Upper lobe of left lung (tissue), 6 donors: ENCODE data around the gene TBCB. TPM values are rescaled to one million over a fixed set of nuclear protein-coding genes. Genes with fewer than 3 reads are reported as not detected.

ENCODE experiments used
- ATAC-seq, 2 donors: fragments of 200-7000 bp; cut with Tn5 transposase; one replicate each; pipeline ENCODE4 v1.9.1; 2022; ENCODE audit warnings: mild to moderate bottlenecking in 2 of 2, moderate library complexity in 2 of 2; ENCODE audit not compliant: low FRiP score in 2 of 2
- DNase-seq, 2 donors: peaks; one replicate each; pipeline ENCODE4 v3.0.0-alpha.2; 2019 to 2020
- H3K27ac ChIP-seq, 4 donors: fragments of 200-600 bp; sonication (generic); one replicate each; pipeline ENCODE4 v1.5.1; 2016 to 2019
- H3K27me3 ChIP-seq, 4 donors: fragments of 200-600 bp; sonication (generic); one replicate each; pipeline ENCODE4 v1.5.1; 2017 to 2019
- H3K36me3 ChIP-seq, 4 donors: fragments of 200-600 bp; sonication (generic); one replicate each; pipeline ENCODE4 v1.5.1; 2016 to 2019
- H3K4me1 ChIP-seq, 4 donors: fragments of 200-600 bp; sonication (generic); one replicate each; pipeline ENCODE4 v1.5.1; 2018 to 2019
- H3K4me3 ChIP-seq, 4 donors: fragments of 200-600 bp; sonication (generic); one replicate each; pipeline ENCODE4 v1.5.1; 2017 to 2019; ENCODE audit warnings: mild to moderate bottlenecking in 2 of 4, moderate library complexity in 1 of 4
- H3K9me3 ChIP-seq, 4 donors: fragments of 200-600 bp; sonication (generic); one replicate each; pipeline ENCODE4 v1.5.1; 2018 to 2019
- CTCF ChIP-seq, 6 experiments: fragments of 450-650 bp in 4 of 6; fragments of 200-600 bp in 2 of 6; sonication (generic) in 2 of 6; IDR thresholded peaks; one replicate each; pipeline ENCODE4 v1.5.1; 2016 to 2019; ENCODE audit warnings: antibody characterized with exemption in 6 of 6
- EP300 ChIP-seq, 4 donors: sonication (generic); formaldehyde crosslinking; IDR thresholded peaks; one replicate each; pipeline ENCODE4 v1.5.1; 2017; ENCODE audit warnings: antibody characterized with exemption in 4 of 4, control low read depth in 2 of 4
- POLR2A ChIP-seq, 4 donors: fragments of 450-650 bp; IDR thresholded peaks; one replicate each; pipeline ENCODE4 v1.5.1; 2016 to 2017; ENCODE audit warnings: antibody characterized with exemption in 4 of 4, mild to moderate bottlenecking in 2 of 4
- POLR2AphosphoS5 ChIP-seq, 2 donors: sonication (generic); formaldehyde crosslinking; IDR thresholded peaks; one replicate each; pipeline ENCODE4 v1.5.1; 2017; ENCODE audit warnings: antibody characterized with exemption in 2 of 2
- WGBS, 2 donors: methylation state at CpG; one replicate each; pipeline ENCODE4 v1.1.5; 2017 to 2018; 5-methylcytosine and 5-hydroxymethylcytosine counted together
- total RNA-seq, 6 donors: library from RNA; depleted of rRNA in 4 of 6; stranded (reverse); fragments of >200 nt in 4 of 6; gene quantifications; one replicate each; pipeline versions ENCODE4 v1.1.0 to v1.2.1, GENCODE V29; 2016 to 2021
- donor health status: DM: no; HTN: no; CAD: no; lungs with moderate emphysema.
- donor health status: DM: no; HTN: yes; CAD: no; lungs with severe emphysema.

TBCB gene
- total RNA-seq, 6 donors from 2014 or later: 31.4 to 151 (median 109) TPM

- no peaks in the 10 kb centered on the region for H3K9me3 ChIP-seq
- H3K4me1 ChIP-seq: peaks cover 16 to 32% (median 24%) of the 10 kb centered on the region in 4 donors
- DNase-seq (peak; percentile 97 to 99), ATAC-seq (peak; percentile 97 to 98)
- H3K27ac ChIP-seq: peak within 1 kb of the TSS; percentile 81 to 92 (median 90)
- H3K4me3 ChIP-seq: peak within 1 kb of the TSS; percentile 75 to 97 (median 79)
- peaks cover 3 to 70% (median 32%) of the 10 kb centered on the region in 4 donors for H3K36me3 ChIP-seq
- peak in 1 of 6 experiments; percentile 9 for TF ChIP-seq CTCF (IDR thresholded peaks at IDR 0.05)
- peak; percentile 39 to 90 for TF ChIP-seq POLR2AphosphoS5 (IDR thresholded peaks at IDR 0.05)
- peak in 2 of 4 donors; percentile 45 to 75 for TF ChIP-seq POLR2A (IDR thresholded peaks at IDR 0.05)
- TF ChIP-seq EP300 (IDR thresholded peaks at IDR 0.05): no peak
- 0% methylated on average over 57 of the region's 60 CpGs; no CpG with 5 or more reads in 1 of the 2 donors for WGBS, 2 donors
- no peaks in the 10 kb centered on the region for H3K27me3 ChIP-seq
Measured at GRCh38 chr19:36114721-36115452, 381 bp upstream of the TBCB start, which contains the start of gene POLR2I. TSS of gene POLR2I (minus strand) at chr19:36114875. CDS start at chr19:36114856, 19 bp downstream.

- H3K4me3 ChIP-seq: peak overlapping the region in 3 of 4 donors; percentile 75 to 80 (median 78)
- H3K27ac ChIP-seq: peak overlapping the region; percentile 81 to 92 (median 90)
- ATAC-seq: no peak
- H3K9me3 ChIP-seq: no peaks in the 10 kb centered on the region
- 89 to 95% methylated on average over 1 of the region's 1 CpG for WGBS, 2 donors
- no peak for DNase-seq
- peaks cover 3 to 71% (median 31%) of the 10 kb centered on the region in 4 donors for H3K36me3 ChIP-seq
- peaks cover 16 to 32% (median 24%) of the 10 kb centered on the region in 4 donors for H3K4me1 ChIP-seq
- H3K27me3 ChIP-seq: no peaks in the 10 kb centered on the region
- TF ChIP-seq EP300 (IDR thresholded peaks at IDR 0.05): no peak
Measured at GRCh38 chr19:36116344-36116637, 1.0 kb downstream of the TBCB start.

- no peaks in the 10 kb centered on the region for H3K9me3 ChIP-seq
- H3K36me3 ChIP-seq: peaks cover 4 to 88% (median 45%) of the 10 kb centered on the region in 4 donors
- peaks cover 7 to 17% (median 14%) of the 10 kb centered on the region in 4 donors for H3K4me1 ChIP-seq
- H3K4me3 ChIP-seq: no peak overlapping the region
- ATAC-seq: no peak
- peak in 1 of 2 donors; percentile 58 for DNase-seq
- WGBS, 2 donors: 92 to 93% methylated on average over 24 to 26 of the region's 26 CpGs
- TF ChIP-seq EP300 (IDR thresholded peaks at IDR 0.05) (no peak), POLR2A (IDR thresholded peaks at IDR 0.05) (no peak), POLR2AphosphoS5 (IDR thresholded peaks at IDR 0.05) (no peak), CTCF (IDR thresholded peaks at IDR 0.05) (no peak)
- no peak overlapping the region for H3K27ac ChIP-seq
- no peaks in the 10 kb centered on the region for H3K27me3 ChIP-seq
Measured at GRCh38 chr19:36120092-36120983, 5.1 kb downstream of the TBCB start.

GRCh38 chr19:36120984-36121358 lies 5.7 kb downstream of the TBCB start:
- TF ChIP-seq EP300 (IDR thresholded peaks at IDR 0.05): no peak
- TF ChIP-seq POLR2AphosphoS5 (IDR thresholded peaks at IDR 0.05): no peak
- no peak for TF ChIP-seq CTCF (IDR thresholded peaks at IDR 0.05)
- no peak for TF ChIP-seq POLR2A (IDR thresholded peaks at IDR 0.05)
- Histone ChIP-seq H3K27me3 (no peaks in the 10 kb centered on the region), H3K9me3 (no peaks in the 10 kb centered on the region), H3K4me1 (peaks cover 4 to 14% (median 11%) of the 10 kb centered on the region in 4 donors), H3K4me3 (no peak overlapping the region), H3K27ac (no peak overlapping the region), H3K36me3 (peaks cover 9 to 94% (median 51%) of the 10 kb centered on the region in 4 donors)
- ATAC-seq (peak in 1 of 2 donors; percentile 7), DNase-seq (peak in 1 of 2 donors; percentile 57)
- WGBS, 2 donors: 93 to 94% methylated on average over 18 of the region's 18 CpGs
